ENCODE measurements around the gene PPP1R14B.
A peak's percentile ranks its signal among the peaks of the same experiment; 100 is the strongest.

The PPP1R14B gene

GRCh38 chr11:64243236-64243854 is 3.4 kb downstream of the PPP1R14B start:
- Histone ChIP-seq H3K27me3 (ENCODE audit: insufficient read depth, poor library complexity, severe bottlenecking) (no peaks in the 10 kb centered on the region), H3K4me3 (replicated peaks; ENCODE audit: insufficient read depth, low read length) (no peak overlapping the region), H3K27ac (replicated peaks) (no peak overlapping the region)
- TF ChIP-seq REST (IDR thresholded peaks at IDR 0.05; ENCODE audit: insufficient replicate concordance, low read depth) (no peak), POLR2AphosphoS5 (IDR thresholded peaks at IDR 0.05; ENCODE audit: low read depth) (peak; percentile 61; the same call in 1 of the 2 replicates)
- DNase-seq (ENCODE audit: low read depth in 1 of 2, low spot score in 1 of 2): no peak

- no peaks in the 10 kb centered on the region for H3K27me3 ChIP-seq (ENCODE audit: insufficient read depth, poor library complexity, severe bottlenecking)
- DNase-seq (ENCODE audit: low read depth in 1 of 2, low spot score in 1 of 2): peak in 1 of 2 experiments; percentile 39
- peak overlapping the region; percentile 80 for H3K4me3 ChIP-seq (replicated peaks; ENCODE audit: insufficient read depth, low read length)
- 0 out of 2 replicates have a peak, but pooled peaks have one; percentile 19 for TF ChIP-seq GABPA (IDR thresholded peaks at IDR 0.05; ENCODE audit: low read depth)
- TF ChIP-seq POLR2AphosphoS5 (IDR thresholded peaks at IDR 0.05; ENCODE audit: low read depth): no peak
- no peak for TF ChIP-seq REST (IDR thresholded peaks at IDR 0.05; ENCODE audit: insufficient replicate concordance, low read depth)
- H3K27ac ChIP-seq (replicated peaks): peak overlapping the region; percentile 97
These were observed 5.0 kb downstream of the PPP1R14B start for GRCh38 chr11:64241491-64242374.

- H3K27ac ChIP-seq (replicated peaks): peak overlapping the region; percentile 97
- peak overlapping the region; percentile 80 for H3K4me3 ChIP-seq (replicated peaks; ENCODE audit: insufficient read depth, low read length)
- peak; percentile 98 to 100 for DNase-seq (ENCODE audit: low read depth in 1 of 2, low spot score in 1 of 2)
- no peak for TF ChIP-seq GABPA (IDR thresholded peaks at IDR 0.05; ENCODE audit: low read depth)
- TF ChIP-seq CTCF (IDR thresholded peaks at IDR 0.05; ENCODE audit: insufficient read depth, low read length): no peak
- TF ChIP-seq POLR2AphosphoS5 (IDR thresholded peaks at IDR 0.05; ENCODE audit: low read depth): no peak
- H3K27me3 ChIP-seq (ENCODE audit: insufficient read depth, poor library complexity, severe bottlenecking): no peaks in the 10 kb centered on the region
These were observed 5.6 kb downstream of the PPP1R14B start for GRCh38 chr11:64241241-64241490.

GRCh38 chr11:64240435-64241240 is 6.1 kb downstream of the PPP1R14B start, which contains the start of gene FKBP2:
TSS of gene FKBP2 (plus strand) at chr11:64241095. CDS start at chr11:64242388, 1,293 bp downstream.
- Histone ChIP-seq H3K4me3 (replicated peaks; ENCODE audit: insufficient read depth, low read length) (peak within 1 kb of the TSS; percentile 80), H3K27me3 (ENCODE audit: insufficient read depth, poor library complexity, severe bottlenecking) (no peaks in the 10 kb centered on the region), H3K27ac (replicated peaks) (peak within 1 kb of the TSS; percentile 97)
- DNase-seq (ENCODE audit: low read depth in 1 of 2, low spot score in 1 of 2): peak; percentile 95 to 97
- no peak; the same call in 1 of the 2 replicates for TF ChIP-seq SPI1 (IDR thresholded peaks at IDR 0.05; ENCODE audit: borderline replicate concordance, low read depth)
- peak; percentile 81 for TF ChIP-seq POLR2AphosphoS5 (IDR thresholded peaks at IDR 0.05; ENCODE audit: low read depth)
- peak; percentile 30 for TF ChIP-seq REST (IDR thresholded peaks at IDR 0.05; ENCODE audit: insufficient replicate concordance, low read depth)
- no peak for TF ChIP-seq CTCF (IDR thresholded peaks at IDR 0.05; ENCODE audit: insufficient read depth, low read length)
- TF ChIP-seq GABPA (IDR thresholded peaks at IDR 0.05; ENCODE audit: low read depth): peak; percentile 84
